MCF 10A (cell line): ENCODE results near the gene BCL2L12. TPM values are rescaled to one million over a fixed set of nuclear protein-coding genes. Genes with fewer than 3 reads are reported as not detected.

Source experiments
- BruUV-seq: library from RNA; stranded (reverse); fragments of 400-500 nt; replicated peaks from 2 replicates; lab custom pipeline; 2021; lab: Mats Ljungman, UMichigan
- CTCF ChIA-PET: fragments of 300-600 bp; sonication (Branson Sonifier 250); formaldehyde crosslinking; extraction: SDS; loops from one replicate; lab custom pipeline; 2021; ENCODE audit warnings: antibody characterized with exemption, inconsistent platforms; lab: Yijun Ruan, JAX
- POLR2A ChIA-PET: fragments of 300-600, 350-650 bp; sonication (Branson Sonifier 250); formaldehyde crosslinking; extraction: SDS; loops from one replicate; lab custom pipeline; 2020; ENCODE audit warnings: antibody characterized with exemption, inconsistent platforms; lab: Yijun Ruan, JAX
- DNase-seq: peaks from one replicate; pipeline ENCODE4 v3.0.0-alpha.2; 2018; ENCODE audit not compliant: unreplicated experiment
- H3K27ac Mint-ChIP-seq: one replicate; pipeline ENCODE4 v1.8.0; 2022; ENCODE audit warnings: mild to moderate bottlenecking, low read depth, mixed read lengths; ENCODE audit not compliant: unreplicated experiment
- H3K27me3 Mint-ChIP-seq: one replicate; pipeline ENCODE4 v1.8.0; 2022; ENCODE audit warnings: mixed read lengths; ENCODE audit not compliant: insufficient read depth, unreplicated experiment
- H3K36me3 Mint-ChIP-seq: one replicate; pipeline ENCODE4 v1.8.0; 2022; ENCODE audit warnings: mild to moderate bottlenecking, moderate library complexity, mixed read lengths; ENCODE audit not compliant: insufficient read depth, unreplicated experiment
- H3K4me1 Mint-ChIP-seq: one replicate; pipeline ENCODE4 v1.8.0; 2022; ENCODE audit warnings: mixed read lengths; ENCODE audit not compliant: insufficient read depth, unreplicated experiment
- H3K4me3 Mint-ChIP-seq: one replicate; pipeline ENCODE4 v1.8.0; 2022; ENCODE audit warnings: mild to moderate bottlenecking, moderate library complexity, mixed read lengths; ENCODE audit not compliant: unreplicated experiment
- H3K9me3 Mint-ChIP-seq: one replicate; pipeline ENCODE4 v1.8.0; 2022; ENCODE audit warnings: mixed read lengths; ENCODE audit not compliant: unreplicated experiment
- CTCF ChIP-seq: fragments of 200-600 bp; IDR thresholded peaks from one replicate; pipeline ENCODE4 v1.8.0; 2022; ENCODE audit warnings: antibody characterized with exemption, mild to moderate bottlenecking; ENCODE audit not compliant: unreplicated experiment
- intact Hi-C: fragments of 100-400 bp; cut with micrococcal nuclease; formaldehyde crosslinking; loops from 2 replicates; pipeline ENCODE4 v1.14.1; 2022
- total RNA-seq: library from RNA; stranded (reverse); gene quantifications from 2 replicates; pipeline ENCODE4 v1.2.3, GENCODE V29; 2022

Gene BCL2L12
- total RNA-seq, 1 experiment from 2014 or later = 36.0 TPM

- BruUV-seq = no TSS peak
- peak; percentile 100 for DNase-seq
- Mint-ChIP-seq H3K27ac (peak within 1 kb of the TSS; percentile 100), H3K4me1 (peaks cover 44% of the 10 kb centered on the region), H3K9me3 (no peaks in the 10 kb centered on the region), H3K4me3 (peak within 1 kb of the TSS; percentile 84), H3K36me3 (peaks cover 31% of the 10 kb centered on the region), H3K27me3 (no peaks in the 10 kb centered on the region)
- intact Hi-C loops = loop anchor here (1.0 to 2.0 kb wide), 4 partner anchors 36 to 144 kb away; partner anchors contain the start of genes NOSIP, PRRG2 and RPS11
- CTCF ChIA-PET = interaction anchor here (0.6 to 1.2 kb wide), 9 partner anchors 28 to 196 kb away, joined by 3 to 5 read pairs (median 3); no protein-coding TSS in a partner anchor
- no peak for TF ChIP-seq CTCF
- POLR2A ChIA-PET = interaction anchor here (0.6 to 7.5 kb wide), 32 partner anchors 9 to 937 kb away, joined by 3 to 167 read pairs (median 4); partner anchors contain the start of genes AKT1S1, ALDH16A1, AP2A1 and ATF5
These were observed 25.4 kb upstream of the BCL2L12 start, which contains the start of gene RRAS for GRCh38 chr19:49640113-49640898. Gene RRAS (minus strand): TSS chr19:49640143. CDS start chr19:49640098, 45 bp downstream.

- ChIA-PET POLR2A (interaction anchor here (0.6 to 7.5 kb wide), 23 partner anchors 11 to 648 kb away, joined by 3 to 167 read pairs (median 7); partner anchors contain the start of genes AKT1S1, ALDH16A1, AP2A1 and BCL2L12), CTCF (interaction anchor here (0.6 to 3.4 kb wide), 4 partner anchors 31 to 121 kb away, joined by 3 to 19 read pairs (median 4); partner anchors contain the start of gene TSKS)
- Mint-ChIP-seq H3K27me3 (no peaks in the 10 kb centered on the region), H3K4me1 (peaks cover 44% of the 10 kb centered on the region), H3K4me3 (peak within 1 kb of the TSS; percentile 84), H3K36me3 (peaks cover 18% of the 10 kb centered on the region), H3K9me3 (no peaks in the 10 kb centered on the region), H3K27ac (peak within 1 kb of the TSS; percentile 100)
- no TSS peak for BruUV-seq
- no peak for TF ChIP-seq CTCF
- intact Hi-C loops = loop anchor here (1.0 to 2.0 kb wide), 2 partner anchors 23 to 61 kb away; partner anchors contain the start of genes BCL2L12, IRF3, NOSIP and PRRG2
- peak; percentile 99 for DNase-seq
These were observed 23.8 kb upstream of the BCL2L12 start, which contains the start of gene SCAF1 for GRCh38 chr19:49641688-49642491. Gene SCAF1 (plus strand): TSS chr19:49642209. CDS start chr19:49645027, 2,818 bp downstream.

GRCh38 chr19:49642492-49643035 lies 23.2 kb upstream of the BCL2L12 start:
- no peaks in the 10 kb centered on the region for H3K9me3 Mint-ChIP-seq
- CTCF ChIA-PET = interaction anchor here (0.7 to 3.4 kb wide), 3 partner anchors 30 to 99 kb away, joined by 3 to 19 read pairs (median 3); no protein-coding TSS in a partner anchor
- H3K4me3 Mint-ChIP-seq = peak overlapping the region; percentile 84
- DNase-seq = no peak
- H3K4me1 Mint-ChIP-seq = peaks cover 40% of the 10 kb centered on the region
- H3K27ac Mint-ChIP-seq = peak overlapping the region; percentile 100
- POLR2A ChIA-PET = interaction anchor here (0.7 to 7.5 kb wide), 15 partner anchors 11 to 649 kb away, joined by 3 to 167 read pairs (median 12); partner anchors contain the start of genes AKT1S1, AP2A1, BCL2L12 and IRF3
- peaks cover 23% of the 10 kb centered on the region for H3K36me3 Mint-ChIP-seq
- intact Hi-C loops = loop anchor here (1.0 kb wide), 1 partner anchor 23 kb away; the partner anchor contains the start of genes BCL2L12 and IRF3
- BruUV-seq = no TSS peak
- H3K27me3 Mint-ChIP-seq = no peaks in the 10 kb centered on the region
- TF ChIP-seq CTCF = no peak
